OCI-LY1 (cell line): ENCODE data around the gene EPM2A.

Experiments used
- CTCF ChIP-seq: fragments of 200-600 bp; sonication (generic), shearing (Covaris generic); IDR thresholded peaks from 2 replicates; pipeline ENCODE4 v1.5.1; 2017; ENCODE audit warnings: mild to moderate bottlenecking, antibody characterized with exemption, low read length, moderate library complexity, mixed read lengths
- EZH2 ChIP-seq: fragments of 200-600 bp; sonication (generic), shearing (Covaris generic); IDR thresholded peaks from 2 replicates; pipeline ENCODE4 v1.8.0; 2017; ENCODE audit warnings: borderline replicate concordance, mixed run types, mild to moderate bottlenecking, antibody characterized with exemption, low read length, moderate library complexity, mixed read lengths

- TF ChIP-seq CTCF, result no peak
- TF ChIP-seq EZH2, result no peak
Observed at GRCh38 chr6:145603424-145603833, 131.9 kb downstream of the EPM2A start.
